ENCODE results near the gene RASSF8. TPM values are rescaled to one million over a fixed set of nuclear protein-coding genes. Genes with fewer than 3 reads are reported as not detected.

The RASSF8 gene
- polyA plus RNA-seq, 3 donors: 0.08 to 0.39 TPM; not detected in 1

DNA sequence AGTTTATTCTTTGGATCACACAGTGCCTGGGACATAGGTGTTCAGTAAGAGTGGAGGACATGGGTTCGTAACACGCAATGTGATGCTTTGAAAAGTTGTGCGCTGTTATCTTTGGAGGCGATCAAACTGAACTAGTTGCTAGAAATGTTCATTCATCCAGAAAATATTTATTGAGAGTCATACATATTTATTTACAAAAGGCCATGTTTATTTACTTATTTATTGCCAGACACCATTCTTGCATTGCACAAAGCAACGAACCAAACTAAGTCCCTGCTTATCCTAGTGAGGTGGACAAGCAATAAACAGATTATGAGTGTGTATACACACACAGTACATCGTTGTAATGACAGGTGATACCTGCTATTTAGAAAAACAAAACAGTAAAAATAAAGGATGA, 153.8 kb downstream of the RASSF8 start:
- no peaks in the 10 kb centered on the region for H4K20me1 ChIP-seq (ENCODE audit: insufficient read depth, low read length)
- Mint-ChIP-seq H3K9me3 (no peaks in the 10 kb centered on the region), H3K4me1 (peaks cover 14% of the 10 kb centered on the region), H3K4me3 (no peak overlapping the region), H3K27ac (no peak overlapping the region), H3K27me3 (ENCODE audit: low read depth in 3 of 3) (peaks cover 8 to 22% (median 8%) of the 10 kb centered on the region in 3 donors), H3K36me3 (no peaks in the 10 kb centered on the region)
- H3K9me3 ChIP-seq (replicated peaks in 1 of 2; ENCODE audit: control insufficient read depth in 1 of 2, insufficient read depth in 1 of 2, low read length in 2 of 2): no peaks in the 10 kb centered on the region
- H3K79me2 ChIP-seq (ENCODE audit: insufficient read depth, low read length): no peaks in the 10 kb centered on the region
- H2AFZ ChIP-seq (ENCODE audit: insufficient read depth, low read depth, low read length, poor library complexity, severe bottlenecking): no peak overlapping the region
- no peaks in the 10 kb centered on the region for H3K36me3 ChIP-seq (replicated peaks in 1 of 2; ENCODE audit: control insufficient read depth in 1 of 2, insufficient read depth in 2 of 2, low read length in 2 of 2)
- TF ChIP-seq, protein P1, sequence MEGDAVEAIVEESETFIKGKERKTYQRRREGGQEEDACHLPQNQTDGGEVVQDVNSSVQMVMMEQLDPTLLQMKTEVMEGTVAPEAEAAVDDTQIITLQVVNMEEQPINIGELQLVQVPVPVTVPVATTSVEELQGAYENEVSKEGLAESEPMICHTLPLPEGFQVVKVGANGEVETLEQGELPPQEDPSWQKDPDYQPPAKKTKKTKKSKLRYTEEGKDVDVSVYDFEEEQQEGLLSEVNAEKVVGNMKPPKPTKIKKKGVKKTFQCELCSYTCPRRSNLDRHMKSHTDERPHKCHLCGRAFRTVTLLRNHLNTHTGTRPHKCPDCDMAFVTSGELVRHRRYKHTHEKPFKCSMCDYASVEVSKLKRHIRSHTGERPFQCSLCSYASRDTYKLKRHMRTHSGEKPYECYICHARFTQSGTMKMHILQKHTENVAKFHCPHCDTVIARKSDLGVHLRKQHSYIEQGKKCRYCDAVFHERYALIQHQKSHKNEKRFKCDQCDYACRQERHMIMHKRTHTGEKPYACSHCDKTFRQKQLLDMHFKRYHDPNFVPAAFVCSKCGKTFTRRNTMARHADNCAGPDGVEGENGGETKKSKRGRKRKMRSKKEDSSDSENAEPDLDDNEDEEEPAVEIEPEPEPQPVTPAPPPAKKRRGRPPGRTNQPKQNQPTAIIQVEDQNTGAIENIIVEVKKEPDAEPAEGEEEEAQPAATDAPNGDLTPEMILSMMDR (IDR thresholded peaks at IDR 0.05): no peak
- DNase-seq: no peak
- H3K27me3 ChIP-seq (ENCODE audit: control insufficient read depth in 2 of 2, insufficient read depth in 2 of 2, low read length in 2 of 2): peaks cover 0 to 5% of the 10 kb centered on the region in 2 donors
- no peak overlapping the region for H3K4me2 ChIP-seq (replicated peaks; ENCODE audit: extremely low read depth, low read length, poor library complexity, severe bottlenecking)
- H3K9ac ChIP-seq (ENCODE audit: insufficient read depth, low read length, poor library complexity, severe bottlenecking): no peak overlapping the region
- no peak overlapping the region for H3K4me3 ChIP-seq (replicated peaks in 1 of 3; ENCODE audit: low read depth in 2 of 3, low read length in 3 of 3)
- peaks cover 14 to 19% of the 10 kb centered on the region in 2 donors for H3K4me1 ChIP-seq (ENCODE audit: control insufficient read depth in 1 of 2, insufficient read depth in 2 of 2, low read length in 2 of 2)
- intact Hi-C loops (cut with micrococcal nuclease): no loop called here
- WGBS (ENCODE audit: insufficient coverage): no CpG with 5 or more reads among the region's 6 CpGs
- no peak overlapping the region for H3K27ac ChIP-seq (ENCODE audit: low read depth in 1 of 2, low read length in 2 of 2)

DNA sequence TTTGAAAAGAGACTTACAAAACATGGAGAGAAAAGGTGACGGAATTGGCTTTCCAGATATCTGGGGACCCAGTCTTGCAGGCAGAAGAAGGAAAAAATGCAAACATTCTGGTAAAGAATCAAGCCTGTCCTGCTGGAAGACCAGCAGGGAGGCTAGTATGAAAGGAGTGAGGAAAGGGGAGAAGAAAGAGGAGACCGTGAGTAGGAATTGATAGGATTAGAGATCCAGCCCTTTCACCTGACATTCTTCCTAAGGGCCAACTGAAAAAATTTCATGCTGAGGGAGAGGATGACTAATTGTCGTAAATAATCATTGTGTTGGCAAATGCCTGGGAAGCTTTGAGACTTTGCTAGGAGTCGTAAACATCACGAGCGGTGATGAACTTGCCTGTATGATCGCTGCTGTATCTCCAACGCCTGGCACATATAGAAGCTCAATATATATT, 154.2 kb downstream of the RASSF8 start:
- intact Hi-C loops (cut with micrococcal nuclease): no loop called here
- WGBS (ENCODE audit: insufficient coverage): 100% methylated on average over 4 of the region's 8 CpGs
- peaks cover 0 to 8% of the 10 kb centered on the region in 2 donors for H3K27me3 ChIP-seq (ENCODE audit: control insufficient read depth in 2 of 2, insufficient read depth in 2 of 2, low read length in 2 of 2)
- Mint-ChIP-seq H3K27ac (peak overlapping the region in 1 of 7 donors; percentile 43), H3K27me3 (ENCODE audit: low read depth in 3 of 3) (peaks cover 8 to 22% (median 11%) of the 10 kb centered on the region in 3 donors), H3K4me1 (peaks cover 14% of the 10 kb centered on the region), H3K36me3 (no peaks in the 10 kb centered on the region), H3K9me3 (no peaks in the 10 kb centered on the region), H3K4me3 (no peak overlapping the region)
- no peaks in the 10 kb centered on the region for H4K20me1 ChIP-seq (ENCODE audit: insufficient read depth, low read length)
- no peak for DNase-seq
- H3K27ac ChIP-seq (ENCODE audit: low read depth in 1 of 2, low read length in 2 of 2): no peak overlapping the region
- TF ChIP-seq, protein P1 (IDR thresholded peaks at IDR 0.05): no peak
- H3K9me3 ChIP-seq (replicated peaks in 1 of 2; ENCODE audit: control insufficient read depth in 1 of 2, insufficient read depth in 1 of 2, low read length in 2 of 2): no peaks in the 10 kb centered on the region
- H3K4me3 ChIP-seq (replicated peaks in 1 of 3; ENCODE audit: low read depth in 2 of 3, low read length in 3 of 3): no peak overlapping the region
- H3K4me1 ChIP-seq (ENCODE audit: control insufficient read depth in 1 of 2, insufficient read depth in 2 of 2, low read length in 2 of 2): peaks cover 14 to 19% of the 10 kb centered on the region in 2 donors
- H3K36me3 ChIP-seq (replicated peaks in 1 of 2; ENCODE audit: control insufficient read depth in 1 of 2, insufficient read depth in 2 of 2, low read length in 2 of 2): no peaks in the 10 kb centered on the region
- H3K4me2 ChIP-seq (replicated peaks; ENCODE audit: extremely low read depth, low read length, poor library complexity, severe bottlenecking): no peak overlapping the region
- no peaks in the 10 kb centered on the region for H3K79me2 ChIP-seq (ENCODE audit: insufficient read depth, low read length)
- H2AFZ ChIP-seq (ENCODE audit: insufficient read depth, low read depth, low read length, poor library complexity, severe bottlenecking): no peak overlapping the region
- H3K9ac ChIP-seq (ENCODE audit: insufficient read depth, low read length, poor library complexity, severe bottlenecking): no peak overlapping the region
